ENCODE measurements around the gene RFTN1. TPM values are rescaled to one million over a fixed set of nuclear protein-coding genes. Genes with fewer than 3 reads are reported as not detected.
A peak's percentile ranks its signal among the peaks of the same experiment; 100 is the strongest.

The RFTN1 gene
- total RNA-seq, 3 donors from 2014 or later (not counting 1 experiment from before 2014, with no cell fraction given): 112 to 135 (median 115) TPM

- no peaks in the 10 kb centered on the region for H3K9me3 Mint-ChIP-seq
- TF ChIP-seq, protein P1, sequence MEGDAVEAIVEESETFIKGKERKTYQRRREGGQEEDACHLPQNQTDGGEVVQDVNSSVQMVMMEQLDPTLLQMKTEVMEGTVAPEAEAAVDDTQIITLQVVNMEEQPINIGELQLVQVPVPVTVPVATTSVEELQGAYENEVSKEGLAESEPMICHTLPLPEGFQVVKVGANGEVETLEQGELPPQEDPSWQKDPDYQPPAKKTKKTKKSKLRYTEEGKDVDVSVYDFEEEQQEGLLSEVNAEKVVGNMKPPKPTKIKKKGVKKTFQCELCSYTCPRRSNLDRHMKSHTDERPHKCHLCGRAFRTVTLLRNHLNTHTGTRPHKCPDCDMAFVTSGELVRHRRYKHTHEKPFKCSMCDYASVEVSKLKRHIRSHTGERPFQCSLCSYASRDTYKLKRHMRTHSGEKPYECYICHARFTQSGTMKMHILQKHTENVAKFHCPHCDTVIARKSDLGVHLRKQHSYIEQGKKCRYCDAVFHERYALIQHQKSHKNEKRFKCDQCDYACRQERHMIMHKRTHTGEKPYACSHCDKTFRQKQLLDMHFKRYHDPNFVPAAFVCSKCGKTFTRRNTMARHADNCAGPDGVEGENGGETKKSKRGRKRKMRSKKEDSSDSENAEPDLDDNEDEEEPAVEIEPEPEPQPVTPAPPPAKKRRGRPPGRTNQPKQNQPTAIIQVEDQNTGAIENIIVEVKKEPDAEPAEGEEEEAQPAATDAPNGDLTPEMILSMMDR (IDR thresholded peaks at IDR 0.05): no peak
- no peak for ATAC-seq
- Histone ChIP-seq H3K27me3 (ENCODE audit: control insufficient read depth, insufficient read depth, low read length) (no peaks in the 10 kb centered on the region), H3K36me3 (ENCODE audit: control insufficient read depth, insufficient read depth, low read length) (peaks cover 61% of the 10 kb centered on the region), H3K4me3 (ENCODE audit: low read length) (no peak overlapping the region), H3K9me3 (ENCODE audit: control insufficient read depth, insufficient read depth, low read length) (no peaks in the 10 kb centered on the region), H3K27ac (ENCODE audit: low read length) (no peak overlapping the region), H3K4me1 (ENCODE audit: control insufficient read depth, insufficient read depth, low read length) (no peaks in the 10 kb centered on the region)
- 97% methylated on average over 4 of the region's 4 CpGs for WGBS (ENCODE audit: insufficient coverage)
- DNase-seq: no peak
- H3K4me3 Mint-ChIP-seq: no peak overlapping the region
- peak overlapping the region in 1 of 2 donors; percentile 9 for H3K27ac Mint-ChIP-seq
- peaks cover 8 to 11% of the 10 kb centered on the region in 2 donors for H3K4me1 Mint-ChIP-seq
- H3K36me3 Mint-ChIP-seq: peaks cover 17% of the 10 kb centered on the region
- no peaks in the 10 kb centered on the region for H3K27me3 Mint-ChIP-seq (ENCODE audit: low read depth in 2 of 2)
- intact Hi-C loops (cut with micrococcal nuclease): no loop called here
Measured at GRCh38 chr3:16325850-16326249, 187.6 kb downstream of the RFTN1 start.

- no peaks in the 10 kb centered on the region for H3K9me3 Mint-ChIP-seq
- TF ChIP-seq, protein P1 (IDR thresholded peaks at IDR 0.05): no peak
- Histone ChIP-seq H3K36me3 (ENCODE audit: control insufficient read depth, insufficient read depth, low read length) (peaks cover 71% of the 10 kb centered on the region), H3K4me1 (ENCODE audit: control insufficient read depth, insufficient read depth, low read length) (peaks cover 8% of the 10 kb centered on the region), H3K27ac (ENCODE audit: low read length) (no peak overlapping the region), H3K4me3 (ENCODE audit: low read length) (no peak overlapping the region), H3K9me3 (ENCODE audit: control insufficient read depth, insufficient read depth, low read length) (no peaks in the 10 kb centered on the region), H3K27me3 (ENCODE audit: control insufficient read depth, insufficient read depth, low read length) (no peaks in the 10 kb centered on the region)
- intact Hi-C loops (cut with micrococcal nuclease): no loop called here
- peaks cover 16 to 17% of the 10 kb centered on the region in 2 donors for H3K4me1 Mint-ChIP-seq
- H3K4me3 Mint-ChIP-seq: no peak overlapping the region
- H3K27me3 Mint-ChIP-seq (ENCODE audit: low read depth in 2 of 2): no peaks in the 10 kb centered on the region
- DNase-seq: no peak
- peak overlapping the region in 1 of 2 donors; percentile 31 for H3K27ac Mint-ChIP-seq
- H3K36me3 Mint-ChIP-seq: peaks cover 19% of the 10 kb centered on the region
- WGBS (ENCODE audit: insufficient coverage): 100% methylated on average over 4 of the region's 4 CpGs
- no peak for ATAC-seq
Measured at GRCh38 chr3:16323737-16324136, 189.8 kb downstream of the RFTN1 start.

- no peaks in the 10 kb centered on the region for H3K27me3 Mint-ChIP-seq (ENCODE audit: low read depth in 2 of 2)
- H3K36me3 ChIP-seq (ENCODE audit: control insufficient read depth, insufficient read depth, low read length): peaks cover 75% of the 10 kb centered on the region
- no peak overlapping the region for H3K4me3 Mint-ChIP-seq
- 96% methylated on average over 5 of the region's 5 CpGs for WGBS (ENCODE audit: insufficient coverage)
- TF ChIP-seq, protein P1 (IDR thresholded peaks at IDR 0.05): no peak
- intact Hi-C loops (cut with micrococcal nuclease): no loop called here
- H3K27ac Mint-ChIP-seq: peak overlapping the region in 1 of 2 donors; percentile 64
- H3K9me3 ChIP-seq (ENCODE audit: control insufficient read depth, insufficient read depth, low read length): no peaks in the 10 kb centered on the region
- peaks cover 27 to 29% of the 10 kb centered on the region in 2 donors for H3K4me1 Mint-ChIP-seq
- no peak overlapping the region for H3K4me3 ChIP-seq (ENCODE audit: low read length)
- no peak overlapping the region for H3K27ac ChIP-seq (ENCODE audit: low read length)
- DNase-seq: no peak
- peaks cover 18% of the 10 kb centered on the region for H3K4me1 ChIP-seq (ENCODE audit: control insufficient read depth, insufficient read depth, low read length)
- H3K27me3 ChIP-seq (ENCODE audit: control insufficient read depth, insufficient read depth, low read length): no peaks in the 10 kb centered on the region
- no peak for ATAC-seq
- H3K36me3 Mint-ChIP-seq: peaks cover 19% of the 10 kb centered on the region
- no peaks in the 10 kb centered on the region for H3K9me3 Mint-ChIP-seq
Measured at GRCh38 chr3:16322189-16322588, 191.3 kb downstream of the RFTN1 start.

DNA sequence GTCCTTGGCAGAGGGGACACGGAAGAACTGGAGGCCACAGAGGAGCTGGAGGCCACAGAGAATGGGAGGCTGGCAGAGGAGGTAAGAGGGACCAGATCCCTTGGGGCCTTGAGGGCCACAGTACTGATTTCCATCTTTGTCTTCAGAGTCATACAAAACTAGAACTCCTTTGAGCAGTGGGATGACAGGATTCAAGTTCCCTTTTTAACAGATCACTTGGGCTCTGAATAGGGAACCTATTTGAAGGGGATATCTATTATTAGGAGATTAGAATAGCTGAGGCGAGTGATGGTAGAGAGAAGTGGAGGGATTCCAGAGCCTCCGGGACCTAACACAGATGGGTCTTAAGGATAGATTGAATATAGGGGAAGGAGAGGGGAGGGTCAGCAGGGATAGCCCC lies 192.8 kb downstream of the RFTN1 start:
- Histone ChIP-seq H3K4me3 (ENCODE audit: low read length) (no peak overlapping the region), H3K4me1 (ENCODE audit: control insufficient read depth, insufficient read depth, low read length) (peaks cover 33% of the 10 kb centered on the region), H3K27me3 (ENCODE audit: control insufficient read depth, insufficient read depth, low read length) (no peaks in the 10 kb centered on the region), H3K27ac (ENCODE audit: low read length) (no peak overlapping the region), H3K36me3 (ENCODE audit: control insufficient read depth, insufficient read depth, low read length) (peaks cover 79% of the 10 kb centered on the region), H3K9me3 (ENCODE audit: control insufficient read depth, insufficient read depth, low read length) (no peaks in the 10 kb centered on the region)
- Mint-ChIP-seq H3K27ac (peak overlapping the region; percentile 41 to 64), H3K4me3 (no peak overlapping the region), H3K36me3 (peaks cover 19% of the 10 kb centered on the region), H3K4me1 (peaks cover 41 to 44% of the 10 kb centered on the region in 2 donors), H3K27me3 (ENCODE audit: low read depth in 2 of 2) (no peaks in the 10 kb centered on the region), H3K9me3 (no peaks in the 10 kb centered on the region)
- intact Hi-C loops (cut with micrococcal nuclease): no loop called here
- ATAC-seq: no peak
- TF ChIP-seq, protein P1 (IDR thresholded peaks at IDR 0.05): no peak
- WGBS (ENCODE audit: insufficient coverage): 96% methylated on average over 3 of the region's 3 CpGs
- no peak for DNase-seq
